K562 (cell line): ENCODE measurements around the gene OTOG. TPM values are rescaled to one million over a fixed set of nuclear protein-coding genes. Genes with fewer than 3 reads are reported as not detected.

Source experiments
- ATAC-seq: fragments of 200-7000 bp; cut with Tn5 transposase; 3 replicates; pipeline ENCODE4 v1.9.1; 2020; ENCODE audit warnings: moderate library complexity
- BruUV-seq: library from RNA; stranded (reverse); fragments of 400-500 nt; replicated peaks from 2 replicates; lab custom pipeline; 2021; lab: Mats Ljungman, UMichigan
- CTCF ChIA-PET: fragments of 300-600 bp; formaldehyde crosslinking; extraction: SDS; loops from one replicate; lab custom pipeline; 2021; ENCODE audit warnings: low intra/inter-chr PET ratio; lab: Yijun Ruan, JAX
- POLR2A ChIA-PET: fragments of 300-600, 350-650 bp; sonication (Branson Sonifier 250); formaldehyde crosslinking; extraction: SDS; loops from one replicate; lab custom pipeline; 2021; ENCODE audit warnings: antibody characterized with exemption, inconsistent platforms; lab: Yijun Ruan, JAX
- DNase-seq, 4 experiments: peaks; one replicate each; pipeline versions ENCODE4 v3.0.0 to v3.0.0-alpha.2; 2011 to 2018; ENCODE audit warnings: low spot score in 3 of 4, mixed read lengths in 3 of 4; ENCODE audit errors: extremely low read depth in 1 of 4
- FAIRE-seq: peaks from 2 replicates; lab custom pipeline; 2011; peaks lifted over from hg19 to GRCh38; lab: Jason Lieb, UNC
- H2AFZ ChIP-seq: 2 replicates; pipeline ENCODE4 v1.6.0; 2011; ENCODE audit warnings: low read depth, low read length, control low read depth, inconsistent platforms
- H3K27ac ChIP-seq: fragments of 200-600 bp; 3 replicates; pipeline ENCODE4 v1.8.0; 2011; ENCODE audit warnings: low read depth, mild to moderate bottlenecking, control low read depth, inconsistent platforms, low read length, moderate library complexity, mixed read lengths; ENCODE audit errors: extremely low read depth
- H3K27me3 ChIP-seq, 2 experiments: fragments of 300-600 bp in 1 of 2; 2 replicates in 1 of 2; 3 replicates in 1 of 2; pipeline versions ENCODE4 v1.6.0 to v1.8.0; 2011; ENCODE audit warnings: inconsistent platforms in 2 of 2, low read length in 2 of 2, mild to moderate bottlenecking in 1 of 2, mixed read lengths in 1 of 2, moderate library complexity in 1 of 2; ENCODE audit not compliant: control insufficient read depth in 2 of 2, insufficient read depth in 2 of 2
- H3K36me3 ChIP-seq: fragments of 300-600 bp; 3 replicates; pipeline ENCODE4 v1.8.0; 2011; ENCODE audit warnings: mild to moderate bottlenecking, low read length, inconsistent platforms; ENCODE audit not compliant: control insufficient read depth, insufficient read depth
- H3K4me1 ChIP-seq, 2 experiments: fragments of 200-600 bp in 1 of 2; replicated peaks in 1 of 2; 2 replicates in 1 of 2; 3 replicates in 1 of 2; pipeline versions ENCODE4 v1.5.1 to v1.8.0; 2011; ENCODE audit warnings: inconsistent platforms in 2 of 2, low read length in 2 of 2, mild to moderate bottlenecking in 1 of 2, mixed read lengths in 1 of 2, moderate library complexity in 1 of 2; ENCODE audit not compliant: control insufficient read depth in 2 of 2, insufficient read depth in 2 of 2
- H3K4me2 ChIP-seq: 2 replicates; pipeline ENCODE4 v1.6.1; 2011; ENCODE audit warnings: low read length, control low read depth, inconsistent platforms, mixed read lengths; ENCODE audit not compliant: insufficient read depth
- H3K4me3 ChIP-seq: fragments of 200-600 bp; sonication (generic), shearing (Covaris generic); 2 replicates; pipeline ENCODE4 v1.5.1; 2016; ENCODE audit warnings: control low read depth, inconsistent platforms
- H3K79me2 ChIP-seq: fragments of 200-600 bp; 3 replicates; pipeline ENCODE4 v1.8.0; 2011; ENCODE audit warnings: low read length, inconsistent platforms; ENCODE audit not compliant: control insufficient read depth, insufficient read depth
- H3K9ac ChIP-seq, 2 experiments: 2 replicates each; pipeline versions ENCODE4 v1.6.0 to v1.6.1; 2011; ENCODE audit warnings: low read depth in 2 of 2, low read length in 2 of 2, control low read depth in 1 of 2, inconsistent platforms in 1 of 2, mild to moderate bottlenecking in 1 of 2, mixed read lengths in 1 of 2; ENCODE audit not compliant: insufficient read depth in 1 of 2
- H3K9me1 ChIP-seq: one replicate; pipeline ENCODE4 v1.6.0; 2011; ENCODE audit warnings: inconsistent platforms, mild to moderate bottlenecking, low read length, moderate library complexity; ENCODE audit not compliant: control insufficient read depth, insufficient read depth
- H3K9me3 ChIP-seq: replicated peaks from 2 replicates; pipeline ENCODE4 v1.5.1; 2011; ENCODE audit warnings: low read depth, low read length, inconsistent platforms; ENCODE audit not compliant: control insufficient read depth, insufficient read depth
- H4K20me1 ChIP-seq: replicated peaks from 2 replicates; pipeline ENCODE4 v1.6.1; 2011; ENCODE audit warnings: low read length, inconsistent platforms, mixed read lengths; ENCODE audit not compliant: control insufficient read depth, insufficient read depth
- HEY1 ChIP-seq: fragments of 250-450 bp; sonication (Bioruptor Pico); IDR thresholded peaks from 2 replicates; pipeline ENCODE4 v1.5.0; 2020; ENCODE audit warnings: mild to moderate bottlenecking, moderate library complexity, borderline replicate concordance
- KDM5B ChIP-seq: fragments of 200-600 bp; sonication (generic); IDR thresholded peaks from 2 replicates; pipeline ENCODE4 v1.6.1; 2012; ENCODE audit warnings: low read depth, mild to moderate bottlenecking, moderate library complexity, low read length, control low read depth, inconsistent platforms; ENCODE audit not compliant: insufficient replicate concordance
- NFE2 ChIP-seq: IDR thresholded peaks from 2 replicates; pipeline ENCODE4 v1.6.1; 2014; ENCODE audit warnings: antibody characterized with exemption, low read depth
- NUFIP1 ChIP-seq: fragments of 450-650 bp; IDR thresholded peaks from 2 replicates; pipeline ENCODE4 v1.6.1; 2018; ENCODE audit not compliant: partially characterized antibody
- SAFB2 ChIP-seq: fragments of 200-400 bp; formaldehyde crosslinking; IDR thresholded peaks from 2 replicates; pipeline ENCODE4 v1.6.1; 2018; ENCODE audit warnings: borderline replicate concordance, low read length, low read depth, moderate library complexity; ENCODE audit not compliant: severe bottlenecking
- STAT5B ChIP-seq: fragments of 250-450 bp; sonication (Bioruptor Pico); IDR thresholded peaks from 2 replicates; pipeline ENCODE4 v1.8.0; 2021; ENCODE audit warnings: mild to moderate bottlenecking, inconsistent platforms
- ZEB2 ChIP-seq: fragments of 450-650 bp; IDR thresholded peaks from 2 replicates; pipeline ENCODE4 v1.6.1; 2016
- ZFP36 ChIP-seq: fragments of 150-350 bp; IDR thresholded peaks from 2 replicates; pipeline ENCODE4 v1.6.1; 2018; ENCODE audit warnings: low read length, low read depth; ENCODE audit not compliant: partially characterized antibody
- ZNF668 ChIP-seq: fragments of 250-450 bp; sonication (Bioruptor Pico); IDR thresholded peaks from 2 replicates; pipeline ENCODE4 v1.8.0; 2022; ENCODE audit warnings: mild to moderate bottlenecking, inconsistent platforms
- WGBS: fragments of 100-300 bp; shearing (Covaris generic); methylation state at CpG from one replicate; pipeline ENCODE4 v1.1.6; 2016; ENCODE audit warnings: low coverage, mixed read lengths; ENCODE audit not compliant: insufficient coverage; ENCODE audit errors: missing lambda C conversion rate; 5-methylcytosine and 5-hydroxymethylcytosine counted together
- in situ Hi-C: fragments of 300-500 bp; cut with MboI; formaldehyde crosslinking; loops from 4 replicates; pipeline ENCODE4 v1.15.0; 2018; ENCODE audit warnings: inconsistent platforms, mixed read lengths
- intact Hi-C: fragments of 100-400 bp; cut with micrococcal nuclease; formaldehyde crosslinking; loops from 2 replicates; pipeline ENCODE4 v1.14.2; 2022
- polyA plus RNA-seq, 8 experiments: library from polyadenylated mRNA; depleted of rRNA in 4 of 8; stranded (reverse) in 5 of 8; unstranded in 3 of 8; fragments of >200 nt; fragmentation: Nextera tagmentation in 2 of 8; fragmentation: Illumina TruSeq in 1 of 8; extraction: Ambion mirVana in 2 of 8; extraction: Trizol in 1 of 8; gene quantifications; 2 replicates each; pipeline versions ENCODE4 v1.2.1 to v1.2.3, GENCODE V29; 2011 to 2014; ENCODE audit warnings: inconsistent platforms in 1 of 8, missing spikeins in 1 of 8
- total RNA-seq, 7 experiments: library from RNA; depleted of rRNA in 6 of 7; stranded (reverse); fragments of >200 nt in 6 of 7; fragmentation: Illumina TruSeq in 2 of 7; extraction: Trizol in 2 of 7; gene quantifications; 2 replicates each; pipeline versions ENCODE4 v1.2.1 to v1.2.3, GENCODE V29; 2011 to 2021; ENCODE audit warnings: low replicate concordance in 1 of 7

The OTOG gene
- total and polyA plus RNA-seq, 9 of the 15 experiments (the other 6 are each of a cell fraction or from before 2014, with no cell fraction given) = not detected

DNA sequence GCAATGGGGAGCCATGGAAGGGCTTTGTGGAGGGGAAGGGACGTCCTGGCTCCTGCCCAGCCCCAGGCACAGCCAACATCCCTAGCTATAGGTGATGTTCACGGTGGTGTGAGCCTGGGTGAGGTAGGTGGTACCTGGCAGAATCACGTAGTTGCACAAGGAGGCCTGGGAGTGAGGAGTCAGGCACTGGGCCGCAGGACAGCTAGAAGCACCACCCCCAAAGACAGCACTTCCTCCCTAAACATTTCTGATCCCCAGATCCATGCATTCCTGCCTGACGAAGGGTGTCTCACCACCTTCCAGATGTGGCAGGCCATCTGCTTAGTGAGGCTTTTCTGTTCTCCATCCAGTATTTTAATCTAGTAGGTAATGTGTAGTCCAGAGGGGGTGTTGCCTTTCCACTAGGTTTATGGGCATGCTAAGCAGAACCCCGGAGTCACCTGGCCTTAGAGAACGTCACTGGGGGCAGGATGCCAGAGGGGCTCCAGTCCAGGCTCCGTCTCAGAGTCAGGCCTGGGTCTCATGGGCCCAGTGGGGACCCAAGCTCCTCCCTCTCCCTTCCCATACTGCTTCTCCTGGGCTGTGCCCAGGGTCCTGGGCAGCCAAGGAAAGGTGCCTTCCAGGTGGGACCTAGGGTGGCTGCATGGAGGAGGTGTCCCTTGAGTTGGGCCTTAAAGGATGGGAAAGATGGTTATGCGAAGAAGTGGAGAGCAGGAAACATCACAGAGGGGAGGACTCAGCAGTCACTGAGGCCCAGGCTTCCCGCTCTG lies 56.2 kb downstream of the OTOG start:
- intact Hi-C loops = no loop called here
- Histone ChIP-seq H3K36me3 (no peaks in the 10 kb centered on the region), H3K9ac (no peak overlapping the region), H3K79me2 (no peaks in the 10 kb centered on the region), H3K9me3 (no peaks in the 10 kb centered on the region), H3K27me3 (peaks cover 0 to 35% of the 10 kb centered on the region in 2 experiments; a peak in 3 of 5 replicates), H3K4me3 (no peak overlapping the region), H4K20me1 (peaks cover 7% of the 10 kb centered on the region), H2AFZ (no peak overlapping the region), H3K27ac (no peak overlapping the region), H3K4me1 (peaks cover 0 to 3% of the 10 kb centered on the region in 2 experiments; a peak in 1 of 5 replicates), H3K9me1 (no peaks in the 10 kb centered on the region), H3K4me2 (no peak overlapping the region)
- ChIA-PET CTCF (no interaction called here), POLR2A (interaction anchor here (0.7 kb wide), 1 partner anchor 131 kb away, joined by 3 read pairs; no protein-coding TSS in a partner anchor)
- in situ Hi-C loops = loop anchor here (10.0 kb wide), 1 partner anchor 122 kb away; no protein-coding TSS in a partner anchor
- ATAC-seq (no peak), FAIRE-seq (no peak), DNase-seq (no peak)
- no TSS peak for BruUV-seq
- 3% methylated on average over 10 of the region's 10 CpGs for WGBS
- TF ChIP-seq NUFIP1 = no peak
- TF ChIP-seq ZFP36 = peak; percentile 65

GRCh38 chr11:17604201-17604914 lies 57.3 kb downstream of the OTOG start:
- Histone ChIP-seq H3K4me1 (peaks cover 0 to 3% of the 10 kb centered on the region in 2 experiments; a peak in 1 of 5 replicates), H4K20me1 (peaks cover 6% of the 10 kb centered on the region), H3K9me1 (no peaks in the 10 kb centered on the region), H3K9ac (no peak overlapping the region), H3K79me2 (no peaks in the 10 kb centered on the region), H3K4me2 (no peak overlapping the region), H2AFZ (no peak overlapping the region), H3K4me3 (no peak overlapping the region), H3K27me3 (peaks cover 0 to 43% of the 10 kb centered on the region in 2 experiments; a peak in 3 of 5 replicates), H3K27ac (no peak overlapping the region), H3K9me3 (no peaks in the 10 kb centered on the region), H3K36me3 (no peaks in the 10 kb centered on the region)
- in situ Hi-C loops = loop anchor here (10.0 kb wide), 1 partner anchor 120 kb away; no protein-coding TSS in a partner anchor
- WGBS = 3% methylated on average over 10 of the region's 13 CpGs
- no peak for DNase-seq
- FAIRE-seq = no peak
- CTCF ChIA-PET = no interaction called here
- no peak for ATAC-seq
- POLR2A ChIA-PET = interaction anchor here (0.6 kb wide), 1 partner anchor 60 kb away, joined by 3 read pairs; the partner anchor contains the start of gene USH1C
- intact Hi-C loops = no loop called here
- BruUV-seq = no TSS peak
- TF ChIP-seq STAT5B (CRISPR knock-in tag) (no peak), ZNF668 (CRISPR knock-in tag) (no peak), ZEB2 (no peak), SAFB2 (no peak), NFE2 (no peak), HEY1 (CRISPR knock-in tag) (no peak), KDM5B (no peak)
